Measurements from ENCODE around the gene SEC22C. TPM values are rescaled to one million over a fixed set of nuclear protein-coding genes. Genes with fewer than 3 reads are reported as not detected.

SEC22C gene
- polyA plus RNA-seq, 4 donors, result 40.7 to 46.7 (median 43.0) TPM

DNA sequence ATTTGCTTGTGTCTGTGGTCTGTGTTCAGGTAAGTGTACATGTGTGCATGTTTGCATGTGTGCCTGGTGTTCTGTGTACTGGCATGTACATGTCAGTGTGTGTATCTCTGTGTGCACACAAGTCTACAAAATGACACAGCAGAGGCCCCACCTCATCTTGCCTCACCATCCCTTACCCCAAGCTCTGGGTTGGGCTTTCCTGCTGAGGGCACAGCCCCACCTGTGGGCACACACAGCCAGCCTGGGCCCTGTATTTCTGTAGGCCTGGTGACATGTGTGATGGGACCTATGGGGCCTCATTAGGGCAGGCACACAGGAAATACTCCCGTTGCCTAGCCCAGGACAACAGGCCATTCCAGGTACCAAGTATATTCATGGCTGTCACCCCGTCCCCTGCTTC lies 65.8 kb downstream of the SEC22C start:
- no peak for DNase-seq (ENCODE audit: low read depth in 4 of 4, low spot score in 2 of 4)

DNA sequence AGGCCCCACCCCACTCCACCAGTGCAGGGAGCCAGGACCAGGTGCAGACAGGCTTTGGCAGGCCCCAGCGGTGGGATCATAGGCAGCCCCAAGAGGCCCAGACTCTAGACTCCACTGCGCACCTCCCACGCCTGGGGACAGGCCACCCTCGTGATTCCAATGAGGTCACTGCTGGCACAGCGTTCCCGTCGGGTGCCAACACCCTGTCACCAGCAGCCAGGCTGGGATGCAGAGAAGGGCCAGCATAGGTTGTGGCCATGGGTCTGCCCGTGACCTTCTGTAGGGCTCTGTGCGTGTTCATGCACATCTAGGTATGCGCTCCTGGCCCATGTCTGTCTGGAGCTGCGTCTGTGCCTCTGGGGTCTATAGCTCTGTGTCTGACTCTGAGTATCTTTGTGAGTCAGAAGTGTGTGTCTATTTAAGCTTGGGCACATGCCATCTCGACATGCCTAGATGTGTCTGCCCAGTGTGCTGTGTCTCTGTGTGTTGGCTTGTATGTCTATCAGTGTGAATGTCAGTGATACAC lies 66.3 kb downstream of the SEC22C start:
- DNase-seq (ENCODE audit: low read depth in 4 of 4, low spot score in 2 of 4), result no peak

DNA sequence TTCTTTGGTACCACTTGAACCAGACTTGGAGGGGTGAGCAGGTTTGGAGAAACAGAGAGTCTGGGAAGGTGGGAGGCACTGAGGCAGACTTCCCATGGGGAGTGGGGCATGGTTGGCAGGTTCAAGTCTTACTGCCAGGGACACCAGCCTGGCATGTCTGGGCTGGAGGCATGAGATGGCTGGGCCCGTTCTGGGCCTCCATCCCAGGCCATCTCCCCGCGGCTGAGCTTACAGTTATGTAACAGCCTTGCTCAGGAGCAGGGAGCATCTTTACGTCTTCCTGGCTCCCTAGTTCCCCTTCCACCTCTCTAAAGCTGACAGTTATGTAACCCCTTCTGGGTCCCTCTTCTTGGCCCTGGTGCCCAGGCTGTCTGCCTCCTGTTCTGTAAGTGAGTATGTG lies 66.9 kb downstream of the SEC22C start:
- no peak for DNase-seq (ENCODE audit: low read depth in 4 of 4, low spot score in 2 of 4)

DNA sequence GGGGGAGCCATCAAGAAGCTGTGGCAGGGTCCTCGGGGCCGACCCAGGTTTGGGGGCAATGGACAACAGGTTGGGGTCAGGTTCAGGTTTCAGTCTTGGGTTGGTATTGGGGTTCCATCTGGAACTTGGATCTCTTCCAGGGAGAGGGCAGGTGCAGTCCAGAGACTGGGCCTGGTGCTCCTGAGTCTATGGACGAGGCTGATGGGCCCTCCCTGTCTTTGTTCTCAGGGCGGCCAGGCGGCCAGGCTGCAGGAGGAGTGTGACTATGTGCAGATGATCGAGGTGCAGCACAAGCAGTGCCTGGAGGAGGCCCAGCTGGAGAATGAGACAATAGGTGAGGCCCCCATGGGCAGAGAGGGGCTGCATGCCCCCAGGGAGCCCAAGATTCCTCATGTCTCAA lies 68.2 kb downstream of the SEC22C start:
- no peak for DNase-seq (ENCODE audit: low read depth in 4 of 4, low spot score in 2 of 4)

DNA sequence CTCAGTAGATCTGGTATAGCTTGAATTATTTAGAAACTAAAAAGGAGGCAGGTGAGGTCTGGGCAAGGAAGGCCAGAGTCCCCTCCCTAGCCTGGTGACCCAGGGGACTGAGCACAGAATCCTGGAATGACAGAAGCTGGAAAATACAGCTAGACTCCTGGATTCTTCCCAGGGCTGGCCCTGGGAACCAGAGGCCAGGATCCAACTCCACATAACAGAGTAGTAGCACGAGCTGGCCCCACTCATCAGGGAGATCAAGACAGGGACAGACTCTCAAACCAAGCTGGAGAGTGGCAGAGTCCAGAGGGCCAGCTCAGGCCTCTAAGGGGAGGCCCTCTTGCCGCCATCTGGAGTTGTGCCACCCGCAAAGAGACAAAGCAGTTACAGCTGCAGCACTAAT lies 68.6 kb downstream of the SEC22C start:
- no peak for DNase-seq (ENCODE audit: low read depth in 4 of 4, low spot score in 2 of 4)

DNA sequence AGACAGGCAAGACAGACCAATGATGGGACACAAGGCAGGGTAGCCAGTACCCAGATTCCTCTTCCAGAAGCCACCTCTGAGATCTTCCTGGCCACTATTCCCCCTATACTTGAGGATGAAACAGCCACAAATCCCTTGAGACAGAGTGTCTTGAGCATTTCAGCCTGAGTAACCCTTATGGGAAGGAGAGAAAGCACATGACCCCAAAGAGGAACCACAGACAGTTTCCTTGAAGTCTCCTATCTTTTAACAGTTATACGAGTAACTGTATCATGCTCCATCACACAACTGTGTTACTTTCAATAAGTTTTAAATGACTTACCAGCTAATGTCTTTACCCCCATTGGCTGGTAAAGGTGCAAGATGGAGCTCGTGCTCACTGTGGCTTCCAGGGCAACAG lies 70.0 kb downstream of the SEC22C start:
- DNase-seq (ENCODE audit: low read depth in 4 of 4, low spot score in 2 of 4), result no peak

DNA sequence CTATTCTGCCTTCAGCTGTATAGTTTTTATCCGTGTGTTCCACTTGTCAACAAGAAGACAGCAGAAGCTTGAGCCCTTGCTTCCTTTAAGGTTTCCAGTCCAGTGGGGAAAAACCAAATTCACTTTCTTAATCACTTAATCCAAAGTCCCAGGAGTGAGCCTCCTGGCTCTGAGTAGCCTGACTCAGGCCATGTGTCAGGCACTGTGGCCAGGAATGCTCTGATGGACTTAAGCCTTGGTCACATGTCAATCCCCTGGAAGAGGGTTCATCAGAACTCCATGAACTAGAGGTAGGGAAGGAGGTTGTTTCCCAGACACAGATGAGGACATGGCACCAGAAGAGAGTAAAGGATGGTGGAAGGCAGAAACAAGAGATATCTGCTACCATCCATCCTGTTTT lies 70.6 kb downstream of the SEC22C start:
- DNase-seq (ENCODE audit: low read depth in 4 of 4, low spot score in 2 of 4), result no peak

DNA sequence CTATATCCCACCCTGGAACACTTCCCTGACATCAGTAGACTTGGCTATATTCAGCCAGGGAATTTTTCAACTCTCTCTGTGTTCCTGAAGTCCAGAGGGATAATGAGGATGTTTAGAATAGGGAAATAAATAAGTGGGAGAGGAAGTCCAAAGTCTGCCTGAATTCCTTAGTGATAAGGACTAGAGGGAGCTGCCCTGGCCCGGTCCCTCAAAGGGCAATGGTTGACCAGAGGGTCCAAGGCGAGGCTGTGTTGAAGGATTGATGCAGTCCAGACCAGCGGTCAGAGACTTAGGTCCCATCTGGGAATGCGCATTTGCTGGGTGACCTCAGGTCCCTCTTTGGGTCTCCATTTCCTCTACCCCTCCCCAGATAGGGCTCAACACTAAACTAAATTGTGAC lies 71.4 kb downstream of the SEC22C start:
- no peak for DNase-seq (ENCODE audit: low read depth in 4 of 4, low spot score in 2 of 4)

DNA sequence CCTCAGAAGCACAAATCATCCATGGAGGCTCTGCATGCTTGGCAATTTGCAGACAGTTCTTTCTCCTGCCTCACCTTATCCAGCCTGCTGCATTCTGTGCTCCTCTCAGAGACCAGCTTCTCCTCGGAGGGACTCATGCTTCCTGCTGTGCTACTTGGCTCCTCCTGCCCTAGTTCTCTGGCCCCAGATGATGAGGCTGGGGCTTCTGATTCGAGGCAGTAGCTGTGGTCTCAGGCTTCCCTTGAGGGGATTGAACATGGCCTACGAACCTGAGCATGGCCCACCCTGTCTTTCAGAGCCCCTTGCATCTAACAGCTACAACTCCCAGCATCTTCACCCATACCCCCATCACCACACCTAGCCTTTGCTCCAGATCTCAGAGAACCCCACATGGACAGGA lies 72.7 kb downstream of the SEC22C start:
- DNase-seq (ENCODE audit: low read depth in 4 of 4, low spot score in 2 of 4), result no peak

DNA sequence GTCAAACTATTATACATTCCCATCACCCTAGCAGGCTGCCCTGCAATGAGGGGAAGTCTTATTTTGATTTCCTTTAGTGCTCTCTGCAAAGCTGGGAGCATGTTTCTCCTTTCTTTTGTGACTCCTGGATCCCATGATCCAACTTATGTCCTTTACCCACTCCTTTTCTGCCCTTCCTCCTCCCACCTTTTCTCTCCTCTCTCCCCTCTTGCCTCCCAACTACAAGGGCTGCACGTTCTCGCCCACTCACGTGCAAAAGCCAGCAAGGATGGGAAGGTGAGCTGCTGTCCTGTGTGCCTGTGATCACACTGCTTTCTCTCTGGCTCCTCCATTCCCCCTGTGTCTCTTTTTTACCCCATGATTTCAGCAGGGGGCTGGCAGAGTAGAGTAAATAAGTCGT lies 73.2 kb downstream of the SEC22C start:
- no peak for DNase-seq (ENCODE audit: low read depth in 4 of 4, low spot score in 2 of 4)

DNA sequence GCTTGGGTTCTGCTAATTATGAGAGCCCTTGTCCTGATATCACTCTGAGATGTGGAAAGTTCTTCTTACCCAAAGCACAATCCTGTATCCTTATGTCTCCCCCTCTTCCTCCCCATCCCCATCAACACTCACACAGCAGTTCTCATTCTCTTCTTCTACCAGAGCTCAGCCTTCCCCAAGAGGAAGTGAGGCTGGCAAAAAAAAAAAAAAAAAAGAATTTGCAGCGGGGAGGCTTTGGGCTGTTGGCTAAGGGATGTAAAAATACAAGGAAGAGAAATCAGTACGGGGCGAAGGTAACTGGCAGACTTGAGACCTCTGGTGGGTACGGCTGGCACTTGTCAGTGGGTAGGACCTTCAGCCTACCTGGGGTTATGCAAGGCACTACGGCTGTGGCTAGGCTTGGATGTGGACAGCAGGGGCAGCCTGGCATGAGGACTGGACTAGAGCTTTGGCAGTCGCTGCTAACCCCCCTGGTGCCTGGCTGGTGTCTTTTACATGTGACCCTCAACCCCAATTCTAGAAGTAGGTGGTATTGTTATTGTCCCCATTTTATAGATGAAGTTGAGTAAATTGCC lies 73.9 kb downstream of the SEC22C start:
- DNase-seq (ENCODE audit: low read depth in 4 of 4, low spot score in 2 of 4), result no peak

DNA sequence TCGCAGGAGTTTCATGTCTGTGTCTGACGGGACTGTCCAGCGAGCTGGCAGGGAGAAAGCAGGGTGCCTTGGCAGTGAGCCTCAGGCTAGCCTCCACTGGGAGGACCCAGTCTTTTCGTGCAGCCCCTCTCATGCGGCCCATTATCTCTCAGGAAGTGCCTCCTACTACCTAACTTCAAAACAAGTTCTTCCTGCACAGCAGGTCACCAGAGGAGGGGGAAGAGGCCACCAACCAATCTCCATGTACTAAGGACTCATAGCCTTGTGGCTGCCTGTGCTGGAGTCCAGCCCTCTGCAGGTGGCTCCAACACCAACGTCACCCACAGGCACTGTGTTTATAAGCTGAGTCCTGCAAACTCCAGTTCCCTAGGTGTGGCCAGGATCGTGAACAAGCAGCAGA lies 74.5 kb downstream of the SEC22C start:
- DNase-seq (ENCODE audit: low read depth in 4 of 4, low spot score in 2 of 4), result no peak

DNA sequence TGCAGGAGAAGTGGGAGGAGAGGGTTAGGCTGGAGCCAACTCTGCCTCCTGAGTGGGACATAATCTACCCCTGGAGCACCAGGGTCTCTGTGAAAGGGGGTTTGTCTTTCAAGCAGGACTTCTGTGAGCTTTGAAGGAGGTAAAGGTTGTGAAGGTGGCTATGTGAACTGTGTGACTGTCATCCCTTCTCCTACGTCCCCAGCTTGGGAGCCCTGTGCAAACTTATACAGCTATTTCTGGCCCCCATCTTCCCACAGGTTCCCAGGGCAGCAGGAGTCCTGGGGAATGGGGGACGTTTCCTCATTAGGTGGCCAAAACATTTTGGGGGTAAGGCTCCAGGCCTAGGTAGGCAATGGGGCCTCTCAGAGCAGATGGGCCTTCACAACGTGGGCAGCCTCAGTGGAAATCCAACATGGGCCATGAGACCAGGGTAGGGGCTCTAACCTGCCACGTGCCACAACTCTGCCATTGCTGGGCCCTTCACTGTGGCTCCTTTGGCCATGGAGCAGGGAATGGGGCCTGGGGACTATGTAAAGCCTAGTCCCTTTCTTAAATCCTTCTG lies 75.8 kb downstream of the SEC22C start:
- DNase-seq (ENCODE audit: low read depth in 4 of 4, low spot score in 2 of 4), result no peak

DNA sequence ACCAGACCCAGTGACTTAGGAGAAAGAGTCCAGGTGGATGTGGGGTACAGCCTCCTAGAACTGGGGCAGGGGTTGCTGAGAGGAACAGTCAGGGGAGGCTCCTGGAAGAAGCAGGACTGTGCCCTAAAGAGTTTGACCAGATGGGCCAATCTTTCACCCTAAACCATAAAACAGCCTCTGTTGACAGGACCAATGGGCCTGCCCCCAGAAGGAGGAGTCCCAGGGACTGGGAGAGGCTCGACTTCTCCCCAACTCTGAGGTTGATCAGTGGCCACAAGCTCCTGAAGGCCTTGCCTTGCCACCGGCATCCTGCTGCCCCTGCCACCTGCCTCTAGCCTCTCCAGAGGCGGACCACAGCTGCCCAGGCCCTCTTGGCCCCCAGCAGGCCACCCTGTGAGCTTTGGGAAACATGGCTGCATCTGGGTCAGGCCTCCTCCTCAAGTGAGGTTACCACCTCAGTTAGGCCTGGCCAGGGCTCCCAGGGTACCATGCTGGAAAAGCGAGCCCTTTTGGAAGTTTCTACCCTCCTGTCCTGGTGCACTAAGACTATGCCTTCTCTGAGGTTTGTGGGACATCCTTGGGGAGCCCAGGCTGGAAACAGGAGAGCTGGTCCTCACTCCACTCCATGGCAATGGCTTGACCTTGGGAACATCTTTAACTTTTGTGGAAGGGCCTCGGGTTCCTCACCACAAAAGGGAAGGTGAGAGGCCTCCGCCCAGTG lies 76.5 kb downstream of the SEC22C start:
- no peak for DNase-seq (ENCODE audit: low read depth in 4 of 4, low spot score in 2 of 4)

DNA sequence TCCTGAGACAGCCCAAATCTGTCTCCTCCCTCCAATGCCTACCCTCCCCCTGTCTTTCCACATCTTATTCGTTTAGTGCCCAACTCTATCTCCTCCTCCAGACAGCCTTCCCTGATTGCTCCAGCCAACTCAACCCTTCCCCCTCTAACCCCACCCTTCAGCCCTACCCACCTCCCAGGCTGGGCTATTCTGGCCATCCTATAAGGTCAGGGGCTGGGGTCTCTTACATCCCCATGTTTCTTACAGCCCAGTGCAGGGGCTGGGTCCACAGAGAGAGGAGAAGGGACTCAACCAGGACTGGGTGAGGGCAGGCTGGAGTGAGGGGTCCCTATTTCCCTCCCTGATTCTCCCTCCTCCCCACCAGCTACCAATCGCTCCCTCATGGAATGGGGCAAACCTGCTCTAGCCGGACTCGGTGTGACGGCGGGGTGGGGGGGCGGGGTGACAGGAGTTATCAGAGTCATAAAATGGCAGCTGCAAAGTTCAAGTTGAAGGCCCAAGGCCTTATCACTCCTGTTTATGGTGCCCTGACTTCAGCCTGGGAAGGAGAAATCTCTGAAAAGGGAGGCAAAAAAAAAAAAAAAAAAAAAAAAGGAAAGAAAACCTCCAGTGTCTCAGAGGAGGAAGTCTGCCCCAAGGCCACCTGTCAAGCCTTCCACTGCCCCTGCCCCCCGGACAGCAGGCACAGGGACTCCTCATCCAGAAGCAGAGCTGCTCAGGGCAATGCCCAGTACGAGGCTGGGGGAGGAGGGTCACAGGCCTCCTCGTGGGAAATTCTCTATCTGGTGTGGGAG lies 77.2 kb downstream of the SEC22C start:
- no peak for DNase-seq (ENCODE audit: low read depth in 4 of 4, low spot score in 2 of 4)

DNA sequence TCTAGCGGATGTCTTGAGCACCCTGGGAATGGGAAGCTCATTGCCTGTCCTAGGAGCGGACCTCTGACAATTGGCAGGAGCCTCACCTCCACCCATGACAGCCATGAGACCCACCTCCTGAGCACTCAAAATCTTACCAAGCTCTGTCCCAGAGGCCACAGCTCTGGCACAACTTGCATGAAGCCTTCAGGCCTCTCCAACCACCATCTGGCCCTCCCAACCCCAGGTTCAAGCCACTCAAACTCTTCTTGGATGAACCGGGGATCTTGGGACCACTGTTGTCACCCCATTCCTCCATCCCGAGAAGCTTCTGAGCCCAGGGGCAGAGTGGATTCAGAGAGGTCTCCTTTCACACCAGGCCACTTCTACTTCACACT lies 77.8 kb downstream of the SEC22C start:
- no peak for DNase-seq (ENCODE audit: low read depth in 4 of 4, low spot score in 2 of 4)

DNA sequence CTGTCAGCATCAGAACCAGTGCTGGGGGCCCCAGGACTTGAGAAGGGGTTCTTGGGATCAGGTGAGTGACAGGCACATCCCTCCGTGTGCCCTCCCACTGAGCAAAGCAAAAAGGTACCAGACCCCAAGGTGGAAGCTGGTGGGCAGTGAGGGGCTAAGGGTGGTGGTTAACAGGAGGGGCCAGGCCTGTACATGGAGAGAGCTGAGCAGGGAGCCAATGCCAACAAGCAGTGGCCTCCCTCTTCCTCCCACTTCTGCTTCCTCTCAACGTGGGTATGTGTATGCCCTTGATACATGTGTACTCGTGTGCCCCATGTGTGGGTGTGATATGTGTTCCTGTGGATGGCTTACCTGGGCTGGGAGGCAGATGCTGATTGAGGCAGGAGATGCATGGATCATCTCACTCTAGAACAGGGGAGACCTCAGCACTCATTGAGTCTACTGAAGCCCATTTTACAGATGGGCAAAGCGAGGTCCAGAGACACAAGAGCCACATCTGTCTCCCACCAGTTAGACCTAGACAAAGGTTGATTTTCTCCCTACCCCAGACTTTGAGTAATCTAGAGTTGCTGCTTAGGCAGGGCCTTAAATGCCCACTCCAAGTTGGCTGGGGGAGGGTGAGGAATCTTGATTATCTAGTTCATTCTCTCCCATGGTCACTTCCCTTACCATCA lies 78.4 kb downstream of the SEC22C start:
- no peak for DNase-seq (ENCODE audit: low read depth in 4 of 4, low spot score in 2 of 4)

DNA sequence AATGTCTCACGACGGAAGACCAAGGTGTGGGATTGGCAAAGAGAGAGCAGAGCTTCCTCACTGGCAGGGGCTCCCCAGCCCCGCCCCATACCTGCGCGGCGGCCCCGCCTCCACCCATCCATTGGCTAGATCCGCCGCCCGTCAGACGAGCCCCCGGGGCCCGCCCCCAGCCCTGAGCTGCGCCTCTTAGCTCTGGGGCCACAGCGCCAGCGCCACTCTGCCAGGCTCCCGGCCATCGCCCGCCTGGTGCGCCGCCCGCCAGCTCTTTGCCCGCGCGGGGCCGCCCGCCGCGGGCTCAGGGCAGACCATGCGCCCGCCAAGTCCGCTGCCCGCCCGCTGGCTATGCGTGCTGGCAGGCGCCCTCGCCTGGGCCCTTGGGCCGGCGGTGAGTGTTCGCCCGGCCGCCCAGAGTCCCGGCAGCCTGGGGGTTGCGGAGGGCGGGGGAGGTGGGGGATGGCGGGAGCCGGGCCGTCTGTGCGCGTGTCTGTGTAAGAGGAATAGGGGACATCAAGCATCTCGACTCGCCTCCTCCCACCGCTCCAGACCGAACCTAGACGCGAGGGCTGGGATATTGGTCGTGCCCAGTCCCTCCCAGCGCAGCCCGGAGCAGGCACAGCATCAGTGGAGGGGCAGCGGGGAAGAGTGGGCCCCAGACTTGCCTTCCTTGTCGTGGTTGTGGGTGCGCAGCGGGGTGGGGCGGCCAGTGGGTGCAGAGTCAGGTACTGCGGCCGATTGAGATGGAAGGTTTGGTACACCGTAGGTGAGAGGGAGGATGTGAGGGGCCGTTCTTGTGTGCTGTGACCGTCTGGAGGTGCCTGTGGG lies 79.1 kb downstream of the SEC22C start, which contains the start of gene VIPR1:
Gene VIPR1, plus strand, starts transcription at position 215 of the 822 bp plus-strand sequence. Its CDS starts 93 bp downstream, at position 308.
- DNase-seq (ENCODE audit: low read depth in 4 of 4, low spot score in 2 of 4), result peak in 2 of 4 donors; percentile 34 to 57

DNA sequence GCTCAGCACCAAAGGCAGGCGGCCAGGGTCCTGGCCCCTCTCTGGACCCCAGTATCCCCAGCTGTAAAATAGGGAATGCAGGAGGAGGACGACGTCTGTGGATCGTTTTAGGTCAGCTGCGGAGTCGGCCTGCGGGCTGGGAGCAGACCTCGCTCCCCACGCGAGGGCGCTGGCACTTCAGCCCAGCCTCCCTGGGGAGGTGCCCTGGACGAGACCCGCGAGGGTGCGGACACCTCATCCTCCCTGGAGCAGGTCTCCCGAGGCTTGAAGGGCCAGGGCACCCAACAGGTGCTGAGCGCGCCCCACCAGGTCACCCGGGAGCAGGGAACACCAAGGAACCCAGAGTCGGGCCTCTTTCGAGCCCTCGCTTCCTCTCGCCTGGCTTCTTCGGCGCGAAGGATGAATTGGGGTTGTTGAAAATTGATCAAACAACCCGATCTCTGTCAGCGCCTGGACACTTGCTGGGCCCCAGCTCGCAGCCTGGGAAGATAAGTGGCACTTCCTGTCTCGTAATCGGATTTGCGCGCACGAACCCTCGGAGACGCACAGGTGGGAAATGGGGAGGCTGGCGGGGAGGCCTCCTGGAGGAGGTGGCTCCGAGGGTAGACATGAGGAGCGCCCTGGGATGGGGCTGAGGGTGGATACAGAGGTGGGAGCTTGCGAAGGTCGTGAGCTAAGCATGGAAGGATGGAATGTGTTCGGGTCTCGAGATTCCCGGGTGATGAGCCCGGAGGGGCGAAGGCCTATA lies 79.9 kb downstream of the SEC22C start:
- DNase-seq (ENCODE audit: low read depth in 4 of 4, low spot score in 2 of 4), result no peak
